HL-60 (cell line): ENCODE measurements around the gene TEC.

Experiments
- CTCF ChIP-seq: IDR thresholded peaks from one replicate; pipeline ENCODE4 v1.5.1; 2011; ENCODE audit warnings: low read length, control low read depth, inconsistent platforms; ENCODE audit not compliant: insufficient read depth
- GABPA ChIP-seq: IDR thresholded peaks from 2 replicates; pipeline ENCODE4 v1.6.1; 2012; ENCODE audit warnings: low read depth
- POLR2AphosphoS5 ChIP-seq: IDR thresholded peaks from 2 replicates; pipeline ENCODE4 v1.6.1; 2012; ENCODE audit warnings: low read depth
- REST ChIP-seq: IDR thresholded peaks from 2 replicates; pipeline ENCODE4 v1.6.1; 2012; ENCODE audit warnings: low read depth; ENCODE audit not compliant: insufficient replicate concordance
- SPI1 ChIP-seq: IDR thresholded peaks from 2 replicates; pipeline ENCODE4 v1.6.1; 2012; ENCODE audit warnings: low read depth, mild to moderate bottlenecking, borderline replicate concordance

GRCh38 chr4:48261281-48261680, 8.4 kb downstream of the TEC start:
- TF ChIP-seq CTCF (no peak), GABPA (no peak), POLR2AphosphoS5 (no peak), REST (no peak), SPI1 (no peak)
